ENCODE measurements around the gene PPP2R2B. TPM values are rescaled to one million over a fixed set of nuclear protein-coding genes. Genes with fewer than 3 reads are reported as not detected.

Gene PPP2R2B
- total RNA-seq, 4 donors from 2014 or later, result 0.20 to 1.9 (median 1.3) TPM

- no peaks in the 10 kb centered on the region for H3K27me3 ChIP-seq
- in situ Hi-C loops (cut with MboI; ENCODE audit: low pct_ligation_motif_present in 1 of 4, low pct_unique_long_range_greater_than_20kb in 1 of 4, low sequenced_read_pairs in 3 of 4) (no loop called here), intact Hi-C loops (cut with DNase I; ENCODE audit: low total_unique reads) (no loop called here)
- no peak overlapping the region for H3K27ac ChIP-seq
- no peak for TF ChIP-seq EP300 (IDR thresholded peaks at IDR 0.05; ENCODE audit: low read depth)
- TF ChIP-seq POLR2AphosphoS5 (IDR thresholded peaks at IDR 0.05), result no peak
- TF ChIP-seq POLR2A (IDR thresholded peaks at IDR 0.05), result no peak
- no peak for TF ChIP-seq CTCF (IDR thresholded peaks at IDR 0.05)
- no peaks in the 10 kb centered on the region for H3K9me3 ChIP-seq
- 50 to 90% methylated on average over 1 to 10 of the region's 10 CpGs for WGBS, 2 donors (ENCODE audit: low coverage in 1 of 2)
- no peak for DNase-seq
- no peaks in the 10 kb centered on the region for H3K36me3 ChIP-seq
- no peaks in the 10 kb centered on the region for H3K4me1 ChIP-seq
- no peak overlapping the region for H3K4me3 ChIP-seq
These were observed 99.2 kb downstream of the PPP2R2B start for GRCh38 chr5:146779211-146779869.

DNA sequence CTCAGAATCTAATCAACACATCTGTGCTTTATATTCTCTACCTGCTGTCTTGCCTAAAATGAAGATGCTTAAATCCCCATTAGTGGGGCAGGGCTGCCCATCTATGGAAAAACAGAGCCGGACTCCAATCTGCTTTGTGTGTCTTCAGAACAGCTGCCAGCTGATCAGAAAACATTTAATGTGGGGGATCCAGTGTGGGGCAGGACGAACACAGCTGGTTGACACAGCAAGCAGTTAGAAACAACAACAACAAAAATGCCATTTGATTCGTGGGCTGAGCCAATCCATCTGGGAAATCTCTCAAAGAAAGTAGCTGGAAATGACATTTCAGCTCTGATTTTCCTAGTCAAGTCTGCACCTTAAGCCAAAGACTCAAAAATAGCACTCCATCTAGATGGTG, 99.8 kb downstream of the PPP2R2B start:
- intact Hi-C loops (cut with DNase I; ENCODE audit: low total_unique reads), result no loop called here
- no peak for DNase-seq
- H3K27me3 ChIP-seq, result no peaks in the 10 kb centered on the region
- H3K9me3 ChIP-seq, result no peaks in the 10 kb centered on the region
- WGBS, 2 donors (ENCODE audit: low coverage in 1 of 2), result 43 to 47% methylated on average over 3 of the region's 3 CpGs
- no peaks in the 10 kb centered on the region for H3K36me3 ChIP-seq
- in situ Hi-C loops (cut with MboI; ENCODE audit: low pct_ligation_motif_present in 1 of 4, low pct_unique_long_range_greater_than_20kb in 1 of 4, low sequenced_read_pairs in 3 of 4), result no loop called here
- no peak overlapping the region for H3K27ac ChIP-seq
- H3K4me1 ChIP-seq, result no peaks in the 10 kb centered on the region
- TF ChIP-seq CTCF (IDR thresholded peaks at IDR 0.05) (no peak), POLR2A (IDR thresholded peaks at IDR 0.05) (no peak), EP300 (IDR thresholded peaks at IDR 0.05; ENCODE audit: low read depth) (no peak), POLR2AphosphoS5 (IDR thresholded peaks at IDR 0.05) (no peak)
- no peak overlapping the region for H3K4me3 ChIP-seq

DNA sequence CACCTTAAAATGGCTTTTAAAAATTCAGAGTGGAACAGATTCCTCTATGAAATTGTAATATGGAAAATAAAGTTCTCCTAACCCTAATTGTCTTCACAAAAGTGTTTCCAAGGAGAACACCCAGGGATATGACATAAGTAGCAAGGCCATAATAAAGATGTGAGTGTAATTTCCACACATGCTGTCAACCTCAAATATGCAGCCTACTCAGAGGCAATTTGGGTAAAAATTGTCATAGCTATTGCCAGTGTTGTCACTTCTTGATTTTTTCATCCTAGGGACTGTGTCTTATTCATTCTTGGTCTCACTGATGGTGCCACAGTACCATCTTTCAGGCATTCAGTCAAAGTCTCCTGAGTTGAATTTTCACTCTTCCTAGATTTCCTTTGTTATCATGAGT, 100.3 kb downstream of the PPP2R2B start:
- in situ Hi-C loops (cut with MboI; ENCODE audit: low pct_ligation_motif_present in 1 of 4, low pct_unique_long_range_greater_than_20kb in 1 of 4, low sequenced_read_pairs in 3 of 4), result no loop called here

GRCh38 chr5:146772881-146773466, 105.6 kb downstream of the PPP2R2B start:
- DNase-seq, result no peak
- no peak overlapping the region for H3K27ac ChIP-seq
- 63 to 76% methylated on average over 3 of the region's 3 CpGs for WGBS, 2 donors (ENCODE audit: low coverage in 1 of 2)
- no peaks in the 10 kb centered on the region for H3K4me1 ChIP-seq
- H3K27me3 ChIP-seq, result no peaks in the 10 kb centered on the region
- TF ChIP-seq EP300 (IDR thresholded peaks at IDR 0.05; ENCODE audit: low read depth), result no peak
- no peaks in the 10 kb centered on the region for H3K9me3 ChIP-seq
- H3K4me3 ChIP-seq, result no peak overlapping the region
- in situ Hi-C loops (cut with MboI; ENCODE audit: low pct_ligation_motif_present in 1 of 4, low pct_unique_long_range_greater_than_20kb in 1 of 4, low sequenced_read_pairs in 3 of 4), result no loop called here
- no peaks in the 10 kb centered on the region for H3K36me3 ChIP-seq
- intact Hi-C loops (cut with DNase I; ENCODE audit: low total_unique reads), result no loop called here

More for the DNA sequence above, 100.3 kb downstream of the PPP2R2B start:
- Histone ChIP-seq H3K4me1 (no peaks in the 10 kb centered on the region), H3K27ac (no peak overlapping the region), H3K4me3 (no peak overlapping the region), H3K36me3 (no peaks in the 10 kb centered on the region), H3K27me3 (no peaks in the 10 kb centered on the region), H3K9me3 (no peaks in the 10 kb centered on the region)
- DNase-seq, result no peak
- no peak for TF ChIP-seq POLR2A (IDR thresholded peaks at IDR 0.05)
- intact Hi-C loops (cut with DNase I; ENCODE audit: low total_unique reads), result no loop called here

DNA sequence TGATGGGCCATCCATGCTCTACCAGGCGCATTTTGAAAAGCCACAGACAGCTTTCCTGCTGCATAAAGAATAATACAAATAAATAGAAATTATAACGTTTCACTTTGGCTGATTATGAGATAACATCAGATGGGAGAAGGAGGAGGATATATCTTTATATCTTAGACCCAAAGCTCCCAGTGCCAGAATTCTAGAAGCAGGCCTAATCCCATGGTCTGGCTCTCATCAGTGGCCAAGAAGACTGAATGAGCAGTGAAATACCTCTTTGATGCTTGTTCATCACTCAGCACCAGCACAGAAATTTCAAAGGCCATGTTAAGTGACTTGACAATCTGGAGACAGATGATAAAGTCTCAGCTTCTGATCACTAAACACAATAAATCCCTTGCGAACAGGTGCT, 107.6 kb downstream of the PPP2R2B start:
- no peaks in the 10 kb centered on the region for H3K36me3 ChIP-seq
- no peaks in the 10 kb centered on the region for H3K27me3 ChIP-seq
- TF ChIP-seq EP300 (IDR thresholded peaks at IDR 0.05; ENCODE audit: low read depth), result no peak
- intact Hi-C loops (cut with DNase I; ENCODE audit: low total_unique reads), result no loop called here
- H3K4me3 ChIP-seq, result no peak overlapping the region
- H3K4me1 ChIP-seq, result no peaks in the 10 kb centered on the region
- DNase-seq, result no peak
- in situ Hi-C loops (cut with MboI; ENCODE audit: low pct_ligation_motif_present in 1 of 4, low pct_unique_long_range_greater_than_20kb in 1 of 4, low sequenced_read_pairs in 3 of 4), result no loop called here
- H3K27ac ChIP-seq, result no peak overlapping the region
- WGBS, 2 donors (ENCODE audit: low coverage in 1 of 2), result 47 to 76% methylated on average over 2 to 3 of the region's 3 CpGs
- no peaks in the 10 kb centered on the region for H3K9me3 ChIP-seq

Data from transverse colon (tissue), 4 donors.